Smooth muscle cell (in vitro differentiated cells): ENCODE data around the gene RAB38. TPM values are rescaled to one million over a fixed set of nuclear protein-coding genes. Genes with fewer than 3 reads are reported as not detected.

Experiments used
- DNase-seq: peaks from one replicate; lab custom pipeline; 2025; ENCODE audit not compliant: unreplicated experiment; lab: John Stamatoyannopoulos, UW
- H2AFZ ChIP-seq: fragments of 200-600 bp; sonication (generic); 2 replicates; pipeline ENCODE4 v1.6.0; 2016; ENCODE audit warnings: antibody characterized with exemption, low read depth, mild to moderate bottlenecking
- H3F3A ChIP-seq: fragments of 200-600 bp; sonication (generic); 2 replicates; pipeline ENCODE4 v1.6.0; 2017; ENCODE audit warnings: antibody characterized with exemption, low read depth
- H3K27ac ChIP-seq: fragments of 200-600 bp; sonication (generic); 2 replicates; pipeline ENCODE4 v1.5.1; 2016; ENCODE audit warnings: low read depth, mild to moderate bottlenecking
- H3K27me3 ChIP-seq: fragments of 200-600 bp; sonication (generic); 2 replicates; pipeline ENCODE4 v1.6.1; 2016; ENCODE audit warnings: low read depth, mild to moderate bottlenecking
- H3K36me3 ChIP-seq: fragments of 200-600 bp; sonication (generic); 2 replicates; pipeline ENCODE4 v1.5.1; 2016; ENCODE audit warnings: low read depth
- H3K4me1 ChIP-seq: fragments of 200-600 bp; sonication (generic); 2 replicates; pipeline ENCODE4 v1.5.1; 2016; ENCODE audit warnings: low read depth
- H3K4me2 ChIP-seq: fragments of 200-600 bp; sonication (generic); 2 replicates; pipeline ENCODE4 v1.6.0; 2016; ENCODE audit warnings: mild to moderate bottlenecking
- H3K4me3 ChIP-seq: fragments of 200-600 bp; sonication (generic); 2 replicates; pipeline ENCODE4 v1.5.1; 2016; ENCODE audit warnings: mild to moderate bottlenecking
- H3K79me2 ChIP-seq: fragments of 200-600 bp; sonication (generic); 2 replicates; pipeline ENCODE4 v1.6.0; 2016; ENCODE audit warnings: low read depth, mild to moderate bottlenecking
- H3K9ac ChIP-seq: fragments of 200-600 bp; sonication (generic); 2 replicates; pipeline ENCODE4 v1.6.0; 2016; ENCODE audit warnings: low read depth
- H3K9me3 ChIP-seq: fragments of 200-600 bp; sonication (generic); replicated peaks from 2 replicates; pipeline ENCODE4 v1.5.1; 2016; ENCODE audit warnings: low read depth
- H4K20me1 ChIP-seq: fragments of 200-600 bp; sonication (generic); 2 replicates; pipeline ENCODE4 v1.6.0; 2016; ENCODE audit warnings: low read depth
- CTCF ChIP-seq: fragments of 200-600 bp; sonication (generic); IDR thresholded peaks from 2 replicates; pipeline ENCODE4 v1.5.1; 2017; ENCODE audit warnings: borderline replicate concordance, mild to moderate bottlenecking, antibody characterized with exemption; ENCODE audit not compliant: insufficient read depth, poor library complexity, severe bottlenecking
- WGBS: methylation state at CpG from one replicate; pipeline ENCODE4 v1.1.7; 2016; ENCODE audit warnings: low lambda C conversion rate; 5-methylcytosine and 5-hydroxymethylcytosine counted together
- polyA plus RNA-seq: library from polyadenylated mRNA; unstranded; fragments of >200 nt; fragmentation: Nextera tagmentation; extraction: Ambion mirVana; gene quantifications from 2 replicates; pipeline ENCODE4 v1.2.1, GENCODE V29; 2016
- total RNA-seq: library from RNA; depleted of rRNA; stranded (reverse); fragments of >200 nt; gene quantifications from 2 replicates; pipeline ENCODE4 v1.2.3, GENCODE V29; 2014

The RAB38 gene
- total and polyA plus RNA-seq, 2 experiments from 2014 or later = 1.9 to 8.4 TPM

- H3K27ac ChIP-seq = peak overlapping the region; percentile 59
- no peaks in the 10 kb centered on the region for H3K36me3 ChIP-seq
- WGBS = 74% methylated on average over 4 of the region's 4 CpGs
- no peak overlapping the region for H3K4me3 ChIP-seq
- H3K9ac ChIP-seq = no peak overlapping the region
- H3K27me3 ChIP-seq = no peaks in the 10 kb centered on the region
- H3K4me2 ChIP-seq = no peak overlapping the region
- H2AFZ ChIP-seq = no peak overlapping the region
- H3K4me1 ChIP-seq = no peaks in the 10 kb centered on the region
- H3K9me3 ChIP-seq = no peaks in the 10 kb centered on the region
- TF ChIP-seq CTCF = no peak
- no peak for DNase-seq
- no peaks in the 10 kb centered on the region for H4K20me1 ChIP-seq
- no peaks in the 10 kb centered on the region for H3F3A ChIP-seq
- H3K79me2 ChIP-seq = no peaks in the 10 kb centered on the region
Observed at GRCh38 chr11:88169881-88170280, 5.4 kb downstream of the RAB38 start.

- no peak overlapping the region for H3K4me3 ChIP-seq
- H3K9me3 ChIP-seq = no peaks in the 10 kb centered on the region
- H3K9ac ChIP-seq = no peak overlapping the region
- TF ChIP-seq CTCF = no peak
- no peaks in the 10 kb centered on the region for H3F3A ChIP-seq
- WGBS = 57% methylated on average over 2 of the region's 2 CpGs
- no peak overlapping the region for H3K4me2 ChIP-seq
- no peak overlapping the region for H2AFZ ChIP-seq
- H3K79me2 ChIP-seq = no peaks in the 10 kb centered on the region
- no peaks in the 10 kb centered on the region for H4K20me1 ChIP-seq
- no peaks in the 10 kb centered on the region for H3K27me3 ChIP-seq
- no peaks in the 10 kb centered on the region for H3K4me1 ChIP-seq
- peak overlapping the region; percentile 59 for H3K27ac ChIP-seq
- H3K36me3 ChIP-seq = no peaks in the 10 kb centered on the region
- no peak for DNase-seq
Observed at GRCh38 chr11:88169471-88169870, 5.8 kb downstream of the RAB38 start.

- Histone ChIP-seq H3K9ac (no peak overlapping the region), H3K9me3 (no peaks in the 10 kb centered on the region), H3K36me3 (no peaks in the 10 kb centered on the region), H3K27me3 (no peaks in the 10 kb centered on the region), H3K79me2 (no peaks in the 10 kb centered on the region), H3K27ac (no peak overlapping the region), H3K4me1 (no peaks in the 10 kb centered on the region), H3K4me3 (no peak overlapping the region), H3K4me2 (no peak overlapping the region), H4K20me1 (no peaks in the 10 kb centered on the region), H2AFZ (no peak overlapping the region), H3F3A (no peaks in the 10 kb centered on the region)
- no peak for DNase-seq
- no peak for TF ChIP-seq CTCF
Observed at GRCh38 chr11:88167853-88168252, 7.4 kb downstream of the RAB38 start.

GRCh38 chr11:88164806-88165585, 10.2 kb downstream of the RAB38 start:
- no peak overlapping the region for H3K27ac ChIP-seq
- H4K20me1 ChIP-seq = no peaks in the 10 kb centered on the region
- WGBS = 95% methylated on average over 1 of the region's 1 CpG
- H3K4me3 ChIP-seq = no peak overlapping the region
- DNase-seq = no peak
- H3K9ac ChIP-seq = no peak overlapping the region
- no peaks in the 10 kb centered on the region for H3K79me2 ChIP-seq
- no peaks in the 10 kb centered on the region for H3K27me3 ChIP-seq
- H3K4me1 ChIP-seq = no peaks in the 10 kb centered on the region
- no peak for TF ChIP-seq CTCF
- no peak overlapping the region for H2AFZ ChIP-seq
- no peaks in the 10 kb centered on the region for H3F3A ChIP-seq
- no peaks in the 10 kb centered on the region for H3K9me3 ChIP-seq
- H3K36me3 ChIP-seq = no peaks in the 10 kb centered on the region
- no peak overlapping the region for H3K4me2 ChIP-seq
